Measurements from ENCODE around the gene ZNF592. TPM values are rescaled to one million over a fixed set of nuclear protein-coding genes. Genes with fewer than 3 reads are reported as not detected.

The ZNF592 gene
- total and polyA plus RNA-seq, 2 donors (not counting 3 experiments of a cell fraction or from before 2014, with no cell fraction given), result 12.3 to 21.1 TPM

DNA sequence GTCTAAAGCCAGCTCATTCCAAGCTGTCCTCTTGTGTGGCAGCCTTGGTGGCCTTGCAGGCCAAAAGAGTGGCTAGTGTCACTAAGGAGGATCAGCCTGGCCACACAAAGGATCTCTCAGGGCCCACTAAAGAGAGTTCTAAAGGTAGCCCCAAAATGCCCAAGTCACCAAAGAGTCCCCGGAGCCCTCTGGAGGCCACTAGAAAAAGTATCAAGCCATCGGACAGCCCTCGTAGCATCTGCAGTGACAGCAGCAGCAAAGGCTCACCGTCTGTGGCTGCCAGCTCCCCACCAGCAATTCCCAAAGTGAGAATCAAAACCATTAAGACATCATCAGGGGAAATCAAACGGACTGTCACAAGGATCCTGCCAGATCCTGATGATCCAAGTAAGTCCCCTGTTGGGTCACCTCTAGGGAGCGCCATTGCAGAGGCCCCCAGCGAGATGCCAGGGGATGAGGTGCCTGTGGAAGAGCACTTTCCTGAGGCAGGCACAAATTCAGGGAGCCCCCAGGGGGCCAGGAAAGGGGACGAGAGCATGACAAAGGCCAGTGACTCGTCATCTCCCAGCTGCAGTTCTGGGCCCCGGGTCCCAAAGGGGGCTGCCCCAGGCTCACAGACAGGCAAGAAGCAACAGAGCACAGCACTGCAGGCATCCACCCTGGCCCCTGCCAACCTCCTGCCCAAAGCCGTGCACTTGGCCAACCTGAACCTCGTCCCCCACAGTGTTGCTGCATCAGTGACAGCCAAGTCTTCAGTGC lies 35.3 kb downstream of the ZNF592 start:
- H3K79me2 ChIP-seq (ENCODE audit: control insufficient read depth, insufficient read depth, low read length), result peaks cover 34% of the 10 kb centered on the region
- no peak overlapping the region for H3K4me3 ChIP-seq (replicated peaks in 1 of 3; ENCODE audit: insufficient read depth in 1 of 3, low read depth in 1 of 3, low read length in 3 of 3)
- BruUV-seq (replicated peaks), result TSS peak; percentile 24
- POLR2A ChIA-PET, result no interaction called here
- H3K9ac ChIP-seq (replicated peaks; ENCODE audit: extremely low read depth, insufficient read depth, low read length), result no peak overlapping the region
- H3K4me1 ChIP-seq (ENCODE audit: control insufficient read depth, extremely low read depth, insufficient read depth, low read length), result no peaks in the 10 kb centered on the region
- H3K27ac ChIP-seq (ENCODE audit: insufficient read depth, low read depth, low read length), result no peak overlapping the region
- no peaks in the 10 kb centered on the region for H3K9me1 ChIP-seq (replicated peaks; ENCODE audit: control insufficient read depth, extremely low read depth, insufficient read depth, low read length)
- TF ChIP-seq POLR2AphosphoS5 (IDR thresholded peaks at IDR 0.05; ENCODE audit: insufficient read depth, low read depth, low read length) (no peak), EZH2 (IDR thresholded peaks at IDR 0.05; ENCODE audit: borderline replicate concordance, low read depth, low read length, severe bottlenecking) (no peak), JUN (IDR thresholded peaks at IDR 0.05; ENCODE audit: borderline replicate concordance, insufficient read depth, insufficient read length, low read depth) (no peak), FOS (IDR thresholded peaks at IDR 0.05; ENCODE audit: borderline replicate concordance, insufficient read depth, low read length) (no peak), GATA2 (IDR thresholded peaks at IDR 0.05; ENCODE audit: insufficient read depth, insufficient read length, low read depth, low read length) (no peak), POLR2A (IDR thresholded peaks at IDR 0.05; ENCODE audit: low read depth, low read length) (no peak), MYC (IDR thresholded peaks at IDR 0.05; ENCODE audit: low read depth, low read length) (no peak)
- TF ChIP-seq, protein P1, sequence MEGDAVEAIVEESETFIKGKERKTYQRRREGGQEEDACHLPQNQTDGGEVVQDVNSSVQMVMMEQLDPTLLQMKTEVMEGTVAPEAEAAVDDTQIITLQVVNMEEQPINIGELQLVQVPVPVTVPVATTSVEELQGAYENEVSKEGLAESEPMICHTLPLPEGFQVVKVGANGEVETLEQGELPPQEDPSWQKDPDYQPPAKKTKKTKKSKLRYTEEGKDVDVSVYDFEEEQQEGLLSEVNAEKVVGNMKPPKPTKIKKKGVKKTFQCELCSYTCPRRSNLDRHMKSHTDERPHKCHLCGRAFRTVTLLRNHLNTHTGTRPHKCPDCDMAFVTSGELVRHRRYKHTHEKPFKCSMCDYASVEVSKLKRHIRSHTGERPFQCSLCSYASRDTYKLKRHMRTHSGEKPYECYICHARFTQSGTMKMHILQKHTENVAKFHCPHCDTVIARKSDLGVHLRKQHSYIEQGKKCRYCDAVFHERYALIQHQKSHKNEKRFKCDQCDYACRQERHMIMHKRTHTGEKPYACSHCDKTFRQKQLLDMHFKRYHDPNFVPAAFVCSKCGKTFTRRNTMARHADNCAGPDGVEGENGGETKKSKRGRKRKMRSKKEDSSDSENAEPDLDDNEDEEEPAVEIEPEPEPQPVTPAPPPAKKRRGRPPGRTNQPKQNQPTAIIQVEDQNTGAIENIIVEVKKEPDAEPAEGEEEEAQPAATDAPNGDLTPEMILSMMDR (IDR thresholded peaks at IDR 0.05; ENCODE audit: extremely low read depth in 1 of 2, insufficient read depth in 1 of 2, low read depth in 1 of 2, low read length in 2 of 2), result no peak
- TF ChIP-seq, protein P2, sequence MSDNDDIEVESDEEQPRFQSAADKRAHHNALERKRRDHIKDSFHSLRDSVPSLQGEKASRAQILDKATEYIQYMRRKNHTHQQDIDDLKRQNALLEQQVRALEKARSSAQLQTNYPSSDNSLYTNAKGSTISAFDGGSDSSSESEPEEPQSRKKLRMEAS (IDR thresholded peaks at IDR 0.05; ENCODE audit: insufficient read depth, insufficient read length), result no peak
- peaks cover 18 to 23% of the 10 kb centered on the region in 2 experiments for H3K36me3 ChIP-seq (ENCODE audit: control insufficient read depth in 2 of 2, extremely low read depth in 1 of 2, insufficient read depth in 2 of 2, low read length in 2 of 2)
- CTCF ChIA-PET, result no interaction called here
- intact Hi-C loops (cut with micrococcal nuclease), result no loop called here
- DNase-seq (ENCODE audit: low read depth, low spot score) (no peak), FAIRE-seq (no peak)
- H3K4me2 ChIP-seq (ENCODE audit: insufficient read depth, low read length), result no peak overlapping the region
- dilution Hi-C loops (cut with MboI; ENCODE audit: extremely low pct_ligation_motif_present, low sequenced_read_pairs), result no loop called here
- no peaks in the 10 kb centered on the region for H4K20me1 ChIP-seq (replicated peaks; ENCODE audit: control insufficient read depth, extremely low read depth, insufficient read depth, low read length)
- no peaks in the 10 kb centered on the region for H3K9me3 ChIP-seq (replicated peaks; ENCODE audit: control insufficient read depth, insufficient read depth, low read length)
- H3K27me3 ChIP-seq (ENCODE audit: control insufficient read depth in 2 of 2, insufficient read depth in 2 of 2, low read length in 2 of 2), result no peaks in the 10 kb centered on the region
- H2AFZ ChIP-seq (ENCODE audit: low read depth, low read length), result no peak overlapping the region
